Measurements from ENCODE around the gene MRPS2. TPM values are rescaled to one million over a fixed set of nuclear protein-coding genes. Genes with fewer than 3 reads are reported as not detected.

MRPS2 gene
- polyA plus RNA-seq, 1 donor from 2014 or later: 20.1 TPM

- Histone ChIP-seq H4K20me1 (ENCODE audit: insufficient read depth) (no peaks in the 10 kb centered on the region), H3K27ac (ENCODE audit: low read length) (no peak overlapping the region), H3K4me3 (ENCODE audit: low read length) (no peak overlapping the region), H2AFZ (ENCODE audit: low read depth, low read length) (no peak overlapping the region), H3K9me2 (ENCODE audit: insufficient read depth, low read length) (no peaks in the 10 kb centered on the region), H3F3A (ENCODE audit: insufficient read depth, low read length, poor library complexity, severe bottlenecking) (no peaks in the 10 kb centered on the region), H3K36me3 (ENCODE audit: insufficient read depth, low read length) (no peaks in the 10 kb centered on the region), H3K4me2 (ENCODE audit: low read length) (no peak overlapping the region), H3K27me3 (ENCODE audit: insufficient read depth, low read depth, low read length) (no peaks in the 10 kb centered on the region), H3K9ac (ENCODE audit: low read length) (no peak overlapping the region), H3K9me3 (ENCODE audit: low read length) (no peaks in the 10 kb centered on the region), H3K79me2 (replicated peaks; ENCODE audit: insufficient read depth, low read length) (no peaks in the 10 kb centered on the region)
- no peak for TF ChIP-seq POLR2AphosphoS5 (IDR thresholded peaks at IDR 0.05)
- TF ChIP-seq MXI1 (conservative IDR thresholded peaks at IDR 0.05; ENCODE audit: poor library complexity, severe bottlenecking): no peak
- no peak for TF ChIP-seq TAF1 (IDR thresholded peaks at IDR 0.05; ENCODE audit: low read depth)
- no peak for TF ChIP-seq RAD21 (conservative IDR thresholded peaks at IDR 0.05)
- no peak for TF ChIP-seq EP300 (conservative IDR thresholded peaks at IDR 0.05; ENCODE audit: poor library complexity, severe bottlenecking)
- TF ChIP-seq CTCF (IDR thresholded peaks at IDR 0.05; ENCODE audit: poor library complexity, severe bottlenecking): no peak
- no peak for TF ChIP-seq SMC3 (conservative IDR thresholded peaks at IDR 0.05; ENCODE audit: poor library complexity)
- TF ChIP-seq REST (IDR thresholded peaks at IDR 0.05; ENCODE audit: borderline replicate concordance): no peak
- no peak for TF ChIP-seq EZH2 (IDR thresholded peaks at IDR 0.05; ENCODE audit: borderline replicate concordance, insufficient read depth, low read length, poor library complexity, severe bottlenecking)
These were observed 12.0 kb upstream of the MRPS2 start for GRCh38 chr9:135488527-135488926.

- Histone ChIP-seq H3K9me2 (ENCODE audit: insufficient read depth, low read length) (no peaks in the 10 kb centered on the region), H3K27me3 (ENCODE audit: insufficient read depth, low read depth, low read length) (no peaks in the 10 kb centered on the region), H3K4me2 (ENCODE audit: low read length) (no peak overlapping the region), H3F3A (ENCODE audit: insufficient read depth, low read length, poor library complexity, severe bottlenecking) (no peaks in the 10 kb centered on the region), H3K79me2 (replicated peaks; ENCODE audit: insufficient read depth, low read length) (no peaks in the 10 kb centered on the region), H3K9ac (ENCODE audit: low read length) (no peak overlapping the region), H3K9me3 (ENCODE audit: low read length) (no peaks in the 10 kb centered on the region), H2AFZ (ENCODE audit: low read depth, low read length) (no peak overlapping the region), H3K27ac (ENCODE audit: low read length) (no peak overlapping the region), H3K4me3 (ENCODE audit: low read length) (no peak overlapping the region), H4K20me1 (ENCODE audit: insufficient read depth) (no peaks in the 10 kb centered on the region), H3K36me3 (ENCODE audit: insufficient read depth, low read length) (no peaks in the 10 kb centered on the region)
- TF ChIP-seq REST (IDR thresholded peaks at IDR 0.05; ENCODE audit: borderline replicate concordance): no peak
- no peak for TF ChIP-seq SMC3 (conservative IDR thresholded peaks at IDR 0.05; ENCODE audit: poor library complexity)
- TF ChIP-seq MXI1 (conservative IDR thresholded peaks at IDR 0.05; ENCODE audit: poor library complexity, severe bottlenecking): no peak
- TF ChIP-seq RAD21 (conservative IDR thresholded peaks at IDR 0.05): no peak
- no peak for TF ChIP-seq TAF1 (IDR thresholded peaks at IDR 0.05; ENCODE audit: low read depth)
- TF ChIP-seq EZH2 (IDR thresholded peaks at IDR 0.05; ENCODE audit: borderline replicate concordance, insufficient read depth, low read length, poor library complexity, severe bottlenecking): no peak
- TF ChIP-seq POLR2AphosphoS5 (IDR thresholded peaks at IDR 0.05): no peak
- TF ChIP-seq CTCF (IDR thresholded peaks at IDR 0.05; ENCODE audit: poor library complexity, severe bottlenecking): no peak
- TF ChIP-seq EP300 (conservative IDR thresholded peaks at IDR 0.05; ENCODE audit: poor library complexity, severe bottlenecking): no peak
These were observed 11.1 kb upstream of the MRPS2 start for GRCh38 chr9:135489188-135489906.

Measured in neural cell (in vitro differentiated cells).